Erythroblast (primary cell): ENCODE results near the gene AOPEP.

ENCODE experiments used
- DNase-seq, 2 experiments: peaks; one replicate each; lab custom pipeline; 2025; lab: John Stamatoyannopoulos, UW
- GATA1 ChIP-seq: IDR thresholded peaks from 2 replicates; pipeline ENCODE4 v1.6.1; 2011; ENCODE audit warnings: low read depth, mild to moderate bottlenecking, control low read depth, low read length, moderate library complexity
- POLR2A ChIP-seq: IDR thresholded peaks from 2 replicates; pipeline ENCODE4 v1.6.1; 2011; ENCODE audit warnings: mild to moderate bottlenecking, low read length

The AOPEP gene

GRCh38 chr9:95058121-95058785 is 331.8 kb downstream of the AOPEP start:
- TF ChIP-seq GATA1, result no peak
- TF ChIP-seq POLR2A, result no peak
- DNase-seq, result no peak

GRCh38 chr9:95058795-95059386 is 332.4 kb downstream of the AOPEP start:
- no peak for TF ChIP-seq POLR2A
- TF ChIP-seq GATA1, result no peak
- no peak for DNase-seq

- no peak for DNase-seq
- TF ChIP-seq GATA1, result no peak
- no peak for TF ChIP-seq POLR2A
Observed at GRCh38 chr9:95060234-95060633, 333.7 kb downstream of the AOPEP start.

GRCh38 chr9:95060916-95061315 is 334.4 kb downstream of the AOPEP start:
- TF ChIP-seq GATA1 (no peak), POLR2A (no peak)

GRCh38 chr9:95061916-95062595 is 335.6 kb downstream of the AOPEP start:
- TF ChIP-seq POLR2A (no peak), GATA1 (no peak)
- no peak for DNase-seq

More at GRCh38 chr9:95060916-95061315, 334.4 kb downstream of the AOPEP start:
- DNase-seq, result no peak

- TF ChIP-seq POLR2A (no peak), GATA1 (no peak)
- DNase-seq, result no peak
Observed at GRCh38 chr9:95062596-95063065, 336.1 kb downstream of the AOPEP start.

- no peak for TF ChIP-seq POLR2A
- TF ChIP-seq GATA1, result no peak
Observed at GRCh38 chr9:95063300-95063699, 336.8 kb downstream of the AOPEP start.

GRCh38 chr9:95065224-95065623 is 338.7 kb downstream of the AOPEP start:
- DNase-seq, result no peak

More at GRCh38 chr9:95063300-95063699, 336.8 kb downstream of the AOPEP start:
- DNase-seq, result no peak

GRCh38 chr9:95067057-95067456 is 340.6 kb downstream of the AOPEP start:
- TF ChIP-seq POLR2A (no peak), GATA1 (no peak)
- DNase-seq, result no peak

More at GRCh38 chr9:95065224-95065623, 338.7 kb downstream of the AOPEP start:
- TF ChIP-seq POLR2A (no peak), GATA1 (no peak)

GRCh38 chr9:95067897-95068296 is 341.4 kb downstream of the AOPEP start:
- no peak for DNase-seq

GRCh38 chr9:95070549-95071021 is 344.1 kb downstream of the AOPEP start:
- no peak for TF ChIP-seq GATA1
- TF ChIP-seq POLR2A, result no peak
- no peak for DNase-seq

More at GRCh38 chr9:95067897-95068296, 341.4 kb downstream of the AOPEP start:
- no peak for TF ChIP-seq GATA1

- DNase-seq, result no peak
- no peak for TF ChIP-seq GATA1
- TF ChIP-seq POLR2A, result no peak
Observed at GRCh38 chr9:95071450-95071849, 345.0 kb downstream of the AOPEP start.

GRCh38 chr9:95071925-95072324 is 345.4 kb downstream of the AOPEP start:
- DNase-seq, result no peak
- TF ChIP-seq POLR2A (no peak), GATA1 (no peak)

GRCh38 chr9:95073042-95073607 is 346.6 kb downstream of the AOPEP start:
- peak in 1 of 2 experiments; percentile 8 for DNase-seq
- no peak for TF ChIP-seq POLR2A
- no peak for TF ChIP-seq GATA1
